SK-N-SH (cell line): ENCODE measurements around the gene ZNF138.

ENCODE experiments used
- POLR2AphosphoS5 ChIP-seq: IDR thresholded peaks from 2 replicates; pipeline ENCODE4 v1.6.1; 2012; ENCODE audit warnings: low read depth, low read length
- RAD21 ChIP-seq: IDR thresholded peaks from 2 replicates; pipeline ENCODE4 v1.6.1; 2012; ENCODE audit warnings: mild to moderate bottlenecking, low read length
- TAF1 ChIP-seq: IDR thresholded peaks from 2 replicates; pipeline ENCODE4 v1.6.1; 2012; ENCODE audit warnings: low read depth, mild to moderate bottlenecking, low read length, moderate library complexity, borderline replicate concordance
- TF ChIP-seq, protein P1 (sequence below): fragments of 200-600 bp; sonication (generic); IDR thresholded peaks from 2 replicates; pipeline ENCODE4 v1.6.1; 2017; ENCODE audit warnings: antibody characterized with exemption, mild to moderate bottlenecking, moderate library complexity

DNA sequence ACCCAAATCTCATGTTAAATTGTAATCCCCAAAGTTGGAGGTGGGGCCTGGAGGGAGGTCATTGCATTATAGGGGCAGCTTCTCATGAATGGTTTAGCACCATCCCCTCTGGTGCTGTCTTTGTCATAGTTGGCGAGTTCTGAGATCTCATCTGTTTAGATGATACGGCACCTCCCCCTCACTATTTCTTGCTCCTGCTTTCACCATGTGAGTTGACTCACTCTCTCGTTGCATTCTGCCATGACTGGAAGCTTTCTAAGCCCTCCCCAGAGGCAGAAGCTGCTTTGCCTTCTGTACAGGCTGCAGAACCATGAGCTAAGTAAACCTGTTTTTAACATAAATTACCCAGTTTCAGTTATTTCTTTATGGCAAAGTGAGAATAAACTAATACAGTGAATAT, 18.9 kb upstream of the ZNF138 start:
- no peak for TF ChIP-seq RAD21
- no peak for TF ChIP-seq POLR2AphosphoS5
- TF ChIP-seq, protein P1, sequence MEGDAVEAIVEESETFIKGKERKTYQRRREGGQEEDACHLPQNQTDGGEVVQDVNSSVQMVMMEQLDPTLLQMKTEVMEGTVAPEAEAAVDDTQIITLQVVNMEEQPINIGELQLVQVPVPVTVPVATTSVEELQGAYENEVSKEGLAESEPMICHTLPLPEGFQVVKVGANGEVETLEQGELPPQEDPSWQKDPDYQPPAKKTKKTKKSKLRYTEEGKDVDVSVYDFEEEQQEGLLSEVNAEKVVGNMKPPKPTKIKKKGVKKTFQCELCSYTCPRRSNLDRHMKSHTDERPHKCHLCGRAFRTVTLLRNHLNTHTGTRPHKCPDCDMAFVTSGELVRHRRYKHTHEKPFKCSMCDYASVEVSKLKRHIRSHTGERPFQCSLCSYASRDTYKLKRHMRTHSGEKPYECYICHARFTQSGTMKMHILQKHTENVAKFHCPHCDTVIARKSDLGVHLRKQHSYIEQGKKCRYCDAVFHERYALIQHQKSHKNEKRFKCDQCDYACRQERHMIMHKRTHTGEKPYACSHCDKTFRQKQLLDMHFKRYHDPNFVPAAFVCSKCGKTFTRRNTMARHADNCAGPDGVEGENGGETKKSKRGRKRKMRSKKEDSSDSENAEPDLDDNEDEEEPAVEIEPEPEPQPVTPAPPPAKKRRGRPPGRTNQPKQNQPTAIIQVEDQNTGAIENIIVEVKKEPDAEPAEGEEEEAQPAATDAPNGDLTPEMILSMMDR, result no peak
- TF ChIP-seq TAF1, result no peak
